HEK293 (cell line): ENCODE results near the gene FTO.

ENCODE experiments used
- CTCF ChIA-PET: fragments of 350-600 bp; formaldehyde crosslinking; extraction: SDS; loops from one replicate; lab custom pipeline; 2021; ENCODE audit warnings: antibody characterized with exemption; lab: Yijun Ruan, JAX
- POLR2A ChIA-PET: fragments of 300-600 bp; formaldehyde crosslinking; extraction: SDS; loops from one replicate; lab custom pipeline; 2020; ENCODE audit warnings: antibody characterized with exemption, inconsistent platforms; lab: Yijun Ruan, JAX
- H3K27ac ChIP-seq: fragments of 200-500 bp; sonication (Bioruptor generic); 2 replicates; pipeline ENCODE4 v1.5.1; 2014; ENCODE audit warnings: low read depth, low read length, control low read depth, inconsistent platforms; ENCODE audit errors: extremely low read depth
- H3K36me3 ChIP-seq, 2 experiments: fragments of 200-500 bp in 1 of 2; sonication (Bioruptor generic) in 1 of 2; 1 replicate in 1 of 2; 2 replicates in 1 of 2; pipeline ENCODE4 v1.5.1; 2014 to 2017; ENCODE audit warnings: inconsistent platforms in 2 of 2, low read length in 2 of 2; ENCODE audit not compliant: control insufficient read depth in 2 of 2, insufficient read depth in 1 of 2
- H3K4me1 ChIP-seq: fragments of 200-500 bp; sonication (Bioruptor generic); 2 replicates; pipeline ENCODE4 v1.5.1; 2014; ENCODE audit warnings: mild to moderate bottlenecking, low read length, inconsistent platforms; ENCODE audit not compliant: control insufficient read depth, insufficient read depth
- H3K4me3 ChIP-seq: 2 replicates; pipeline ENCODE4 v1.5.1; 2011; ENCODE audit warnings: low read depth, mild to moderate bottlenecking, control low read depth, low read length, moderate library complexity
- H3K9me3 ChIP-seq: fragments of 200-500 bp; sonication (Bioruptor generic); 2 replicates; pipeline ENCODE4 v1.5.1; 2014; ENCODE audit warnings: low read depth, low read length, inconsistent platforms; ENCODE audit not compliant: control insufficient read depth, insufficient read depth
- HOXD13 ChIP-seq: sonication (generic); formaldehyde crosslinking; IDR thresholded peaks from 2 replicates; pipeline ENCODE4 v1.8.0; 2022; ENCODE audit warnings: missing genetic modification reagents, borderline replicate concordance
- MYNN ChIP-seq: fragments of 450-650 bp; formaldehyde crosslinking; IDR thresholded peaks from 2 replicates; pipeline ENCODE4 v1.5.1; 2016; ENCODE audit warnings: missing biosample characterization, missing genetic modification characterization, borderline replicate concordance
- OSR2 ChIP-seq: fragments of 450-650 bp; formaldehyde crosslinking; IDR thresholded peaks from 2 replicates; pipeline ENCODE4 v1.5.1; 2016; ENCODE audit warnings: missing biosample characterization, missing genetic modification characterization
- PRDM6 ChIP-seq: fragments of 450-650 bp; formaldehyde crosslinking; IDR thresholded peaks from 2 replicates; pipeline ENCODE4 v1.5.1; 2017; ENCODE audit warnings: missing biosample characterization, missing genetic modification characterization
- REPIN1 ChIP-seq: fragments of 450-650 bp; formaldehyde crosslinking; IDR thresholded peaks from 2 replicates; pipeline ENCODE4 v1.5.1; 2017; ENCODE audit warnings: missing biosample characterization, missing genetic modification characterization, low read depth
- SCRT2 ChIP-seq: fragments of 450-650 bp; formaldehyde crosslinking; IDR thresholded peaks from 2 replicates; pipeline ENCODE4 v1.5.1; 2016; ENCODE audit warnings: missing biosample characterization, missing genetic modification characterization
- SP2 ChIP-seq: fragments of 450-650 bp; formaldehyde crosslinking; IDR thresholded peaks from 2 replicates; pipeline ENCODE4 v1.5.1; 2016; ENCODE audit warnings: missing biosample characterization, missing genetic modification characterization
- TSHZ1 ChIP-seq: fragments of 450-650 bp; formaldehyde crosslinking; IDR thresholded peaks from 2 replicates; pipeline ENCODE4 v1.5.1; 2016; ENCODE audit warnings: missing biosample characterization, missing genetic modification characterization, borderline replicate concordance
- ZBTB8A ChIP-seq: fragments of 450-650 bp; formaldehyde crosslinking; IDR thresholded peaks from 2 replicates; pipeline ENCODE4 v1.5.1; 2016; ENCODE audit warnings: missing biosample characterization, missing genetic modification characterization
- ZNF10 ChIP-seq: fragments of 450-650 bp; formaldehyde crosslinking; IDR thresholded peaks from 2 replicates; pipeline ENCODE4 v1.5.1; 2017; ENCODE audit warnings: missing biosample characterization, missing genetic modification characterization
- ZNF138 ChIP-seq: fragments of 450-650 bp; formaldehyde crosslinking; IDR thresholded peaks from 2 replicates; pipeline ENCODE4 v1.5.1; 2016; ENCODE audit warnings: missing biosample characterization, missing genetic modification characterization, borderline replicate concordance
- ZNF175 ChIP-seq: fragments of 450-650 bp; formaldehyde crosslinking; IDR thresholded peaks from 2 replicates; pipeline ENCODE4 v1.5.1; 2016; ENCODE audit warnings: missing biosample characterization, missing genetic modification characterization
- ZNF24 ChIP-seq: fragments of 450-650 bp; formaldehyde crosslinking; IDR thresholded peaks from 2 replicates; pipeline ENCODE4 v1.5.1; 2016; ENCODE audit warnings: missing biosample characterization, missing genetic modification characterization
- ZNF48 ChIP-seq: fragments of 450-650 bp; formaldehyde crosslinking; IDR thresholded peaks from 2 replicates; pipeline ENCODE4 v1.5.1; 2016; ENCODE audit warnings: missing biosample characterization, missing genetic modification characterization
- ZNF501 ChIP-seq: fragments of 450-650 bp; formaldehyde crosslinking; IDR thresholded peaks from 2 replicates; pipeline ENCODE4 v1.5.1; 2016; ENCODE audit warnings: missing biosample characterization, missing genetic modification characterization
- ZNF571 ChIP-seq: fragments of 450-650 bp; formaldehyde crosslinking; IDR thresholded peaks from 2 replicates; pipeline ENCODE4 v1.5.0; 2017; ENCODE audit warnings: missing biosample characterization, missing genetic modification characterization
- ZNF580 ChIP-seq: fragments of 450-650 bp; formaldehyde crosslinking; IDR thresholded peaks from 2 replicates; pipeline ENCODE4 v1.5.1; 2016; ENCODE audit warnings: missing biosample characterization, missing genetic modification characterization
- ZNF707 ChIP-seq: fragments of 450-650 bp; formaldehyde crosslinking; IDR thresholded peaks from 2 replicates; pipeline ENCODE4 v1.5.1; 2016; ENCODE audit warnings: missing biosample characterization, missing genetic modification characterization
- ZNF777 ChIP-seq: fragments of 450-650 bp; formaldehyde crosslinking; IDR thresholded peaks from 2 replicates; pipeline ENCODE4 v1.5.1; 2017; ENCODE audit warnings: missing biosample characterization, missing genetic modification characterization, borderline replicate concordance

Gene FTO

GRCh38 chr16:53666786-53667415 is 37.1 kb upstream of the FTO start:
- ChIA-PET CTCF (no interaction called here), POLR2A (no interaction called here)

GRCh38 chr16:53668869-53669268 is 35.1 kb upstream of the FTO start:
- ChIA-PET CTCF (no interaction called here), POLR2A (no interaction called here)
- Histone ChIP-seq H3K27ac (no peak overlapping the region), H3K36me3 (no peaks in the 10 kb centered on the region), H3K9me3 (no peaks in the 10 kb centered on the region), H3K4me3 (no peak overlapping the region), H3K4me1 (peaks cover 3% of the 10 kb centered on the region; the same call in 1 of the 2 replicates)
- TF ChIP-seq ZNF571 (tag by site-specific recombination), result no peak

More at GRCh38 chr16:53666786-53667415, 37.1 kb upstream of the FTO start:
- TF ChIP-seq ZBTB8A (tag by site-specific recombination) (no peak), ZNF707 (tag by site-specific recombination) (no peak), REPIN1 (no peak)
- Histone ChIP-seq H3K27ac (no peak overlapping the region), H3K36me3 (no peaks in the 10 kb centered on the region), H3K4me3 (no peak overlapping the region), H3K9me3 (no peaks in the 10 kb centered on the region), H3K4me1 (no peaks in the 10 kb centered on the region)

- no peak overlapping the region for H3K4me3 ChIP-seq
- ChIA-PET POLR2A (no interaction called here), CTCF (interaction anchor here (0.7 kb wide), 1 partner anchor 176 kb away, joined by 3 read pairs; no protein-coding TSS in a partner anchor)
- peaks cover 3% of the 10 kb centered on the region; the same call in 1 of the 2 replicates for H3K4me1 ChIP-seq
- H3K27ac ChIP-seq, result no peak overlapping the region
- no peaks in the 10 kb centered on the region for H3K9me3 ChIP-seq
- no peaks in the 10 kb centered on the region for H3K36me3 ChIP-seq
- TF ChIP-seq SCRT2 (tag by site-specific recombination) (peak; percentile 29; the same call in 1 of the 2 replicates), HOXD13 (no peak)
Measured at GRCh38 chr16:53672461-53672860, 31.5 kb upstream of the FTO start.

GRCh38 chr16:53673189-53673588 is 30.8 kb upstream of the FTO start:
- H3K9me3 ChIP-seq, result no peaks in the 10 kb centered on the region
- peaks cover 5% of the 10 kb centered on the region; the same call in 1 of the 2 replicates for H3K4me1 ChIP-seq
- H3K4me3 ChIP-seq, result no peak overlapping the region
- POLR2A ChIA-PET, result no interaction called here
- TF ChIP-seq SP2 (no peak), ZNF24 (tag by site-specific recombination) (no peak), ZNF777 (no peak), ZNF580 (tag by site-specific recombination) (no peak)
- no peak overlapping the region for H3K27ac ChIP-seq
- H3K36me3 ChIP-seq, result no peaks in the 10 kb centered on the region
- CTCF ChIA-PET, result no interaction called here

GRCh38 chr16:53678155-53678554 is 25.8 kb upstream of the FTO start:
- no peak overlapping the region for H3K27ac ChIP-seq
- H3K9me3 ChIP-seq, result no peaks in the 10 kb centered on the region
- CTCF ChIA-PET, result interaction anchor here (0.7 kb wide), 1 partner anchor 41 kb away, joined by 4 read pairs; no protein-coding TSS in a partner anchor
- no peak overlapping the region for H3K4me3 ChIP-seq
- peaks cover 0 to 13% of the 10 kb centered on the region in 2 experiments; a peak in 1 of 3 replicates for H3K36me3 ChIP-seq
- POLR2A ChIA-PET, result no interaction called here
- peaks cover 8% of the 10 kb centered on the region; the same call in 1 of the 2 replicates for H3K4me1 ChIP-seq
- TF ChIP-seq MYNN (tag by site-specific recombination) (no peak), ZNF175 (no peak), OSR2 (tag by site-specific recombination) (peak; percentile 64; the same call in 1 of the 2 replicates), PRDM6 (peak; percentile 91), ZNF10 (tag by site-specific recombination) (no peak), ZNF138 (no peak), ZNF501 (no peak), TSHZ1 (tag by site-specific recombination) (no peak), ZNF48 (no peak)
